ENCODE results near the gene RTP2.

The RTP2 gene

DNA sequence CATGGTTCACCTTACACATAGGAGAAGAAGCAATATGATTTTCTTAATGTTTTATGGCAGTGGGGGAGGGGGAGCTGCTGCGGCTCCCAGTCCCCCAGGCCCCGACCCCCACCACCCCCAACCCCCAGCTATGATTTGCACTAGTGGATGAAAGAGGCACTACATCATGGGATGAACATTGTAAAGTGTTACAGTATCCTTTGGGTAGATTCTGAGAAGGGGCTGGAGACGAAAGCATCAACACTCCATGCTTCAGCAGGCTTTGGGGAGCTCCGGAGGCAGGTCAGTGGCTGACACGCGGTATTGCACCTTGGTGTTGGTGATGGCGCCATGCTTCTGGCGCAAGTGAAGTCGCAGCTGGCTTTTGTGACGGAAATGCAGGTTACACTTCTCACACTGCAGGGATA is 19.9 kb upstream of the RTP2 start (continued):
- no peak for TF ChIP-seq IKZF3 (tag by site-specific recombination; IDR thresholded peaks at IDR 0.05)

DNA sequence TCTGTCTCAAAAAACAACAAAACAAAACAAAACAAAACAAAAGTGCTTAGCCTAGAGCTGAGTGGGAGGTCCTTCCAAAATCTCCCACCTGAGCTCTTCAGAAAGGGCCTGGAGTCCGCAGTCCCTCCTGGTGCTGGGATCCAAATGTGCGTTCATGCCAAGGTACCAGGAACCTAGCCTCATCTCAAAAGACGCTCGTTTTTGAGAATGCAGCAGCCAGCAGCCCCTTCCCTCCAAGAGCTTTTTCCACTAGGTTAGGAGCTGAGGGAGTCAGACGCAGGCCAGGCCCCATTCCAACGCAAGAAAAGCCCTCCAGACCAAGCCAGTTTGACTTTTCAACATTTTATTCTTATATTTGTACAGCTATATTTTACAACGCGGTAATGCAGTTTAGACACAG is 18.7 kb upstream of the RTP2 start:
- no peak overlapping the region for H3K4me3 ChIP-seq (ENCODE audit: low read depth, low read length)
- no peak overlapping the region for H3K27ac ChIP-seq (ENCODE audit: extremely low read depth, low read depth, low read length)
- TF ChIP-seq, protein P1, sequence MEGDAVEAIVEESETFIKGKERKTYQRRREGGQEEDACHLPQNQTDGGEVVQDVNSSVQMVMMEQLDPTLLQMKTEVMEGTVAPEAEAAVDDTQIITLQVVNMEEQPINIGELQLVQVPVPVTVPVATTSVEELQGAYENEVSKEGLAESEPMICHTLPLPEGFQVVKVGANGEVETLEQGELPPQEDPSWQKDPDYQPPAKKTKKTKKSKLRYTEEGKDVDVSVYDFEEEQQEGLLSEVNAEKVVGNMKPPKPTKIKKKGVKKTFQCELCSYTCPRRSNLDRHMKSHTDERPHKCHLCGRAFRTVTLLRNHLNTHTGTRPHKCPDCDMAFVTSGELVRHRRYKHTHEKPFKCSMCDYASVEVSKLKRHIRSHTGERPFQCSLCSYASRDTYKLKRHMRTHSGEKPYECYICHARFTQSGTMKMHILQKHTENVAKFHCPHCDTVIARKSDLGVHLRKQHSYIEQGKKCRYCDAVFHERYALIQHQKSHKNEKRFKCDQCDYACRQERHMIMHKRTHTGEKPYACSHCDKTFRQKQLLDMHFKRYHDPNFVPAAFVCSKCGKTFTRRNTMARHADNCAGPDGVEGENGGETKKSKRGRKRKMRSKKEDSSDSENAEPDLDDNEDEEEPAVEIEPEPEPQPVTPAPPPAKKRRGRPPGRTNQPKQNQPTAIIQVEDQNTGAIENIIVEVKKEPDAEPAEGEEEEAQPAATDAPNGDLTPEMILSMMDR (tag by site-specific recombination; IDR thresholded peaks at IDR 0.05), result no peak
- no peak for TF ChIP-seq ZNF585B (tag by site-specific recombination; IDR thresholded peaks at IDR 0.05)
- TF ChIP-seq, protein P2, sequence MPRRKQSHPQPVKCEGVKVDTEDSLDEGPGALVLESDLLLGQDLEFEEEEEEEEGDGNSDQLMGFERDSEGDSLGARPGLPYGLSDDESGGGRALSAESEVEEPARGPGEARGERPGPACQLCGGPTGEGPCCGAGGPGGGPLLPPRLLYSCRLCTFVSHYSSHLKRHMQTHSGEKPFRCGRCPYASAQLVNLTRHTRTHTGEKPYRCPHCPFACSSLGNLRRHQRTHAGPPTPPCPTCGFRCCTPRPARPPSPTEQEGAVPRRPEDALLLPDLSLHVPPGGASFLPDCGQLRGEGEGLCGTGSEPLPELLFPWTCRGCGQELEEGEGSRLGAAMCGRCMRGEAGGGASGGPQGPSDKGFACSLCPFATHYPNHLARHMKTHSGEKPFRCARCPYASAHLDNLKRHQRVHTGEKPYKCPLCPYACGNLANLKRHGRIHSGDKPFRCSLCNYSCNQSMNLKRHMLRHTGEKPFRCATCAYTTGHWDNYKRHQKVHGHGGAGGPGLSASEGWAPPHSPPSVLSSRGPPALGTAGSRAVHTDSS (tag by site-specific recombination; IDR thresholded peaks at IDR 0.05), result no peak
- ChIA-PET POLR2A (no interaction called here), CTCF (no interaction called here)
- H3K36me3 ChIP-seq (ENCODE audit: control insufficient read depth in 2 of 2, insufficient read depth in 1 of 2, low read length in 2 of 2), result peaks cover 0 to 44% of the 10 kb centered on the region in 2 experiments
- H3K9me3 ChIP-seq (ENCODE audit: control insufficient read depth, insufficient read depth, low read depth, low read length), result no peaks in the 10 kb centered on the region
- no peaks in the 10 kb centered on the region for H3K4me1 ChIP-seq (ENCODE audit: control insufficient read depth, insufficient read depth, low read length)

DNA sequence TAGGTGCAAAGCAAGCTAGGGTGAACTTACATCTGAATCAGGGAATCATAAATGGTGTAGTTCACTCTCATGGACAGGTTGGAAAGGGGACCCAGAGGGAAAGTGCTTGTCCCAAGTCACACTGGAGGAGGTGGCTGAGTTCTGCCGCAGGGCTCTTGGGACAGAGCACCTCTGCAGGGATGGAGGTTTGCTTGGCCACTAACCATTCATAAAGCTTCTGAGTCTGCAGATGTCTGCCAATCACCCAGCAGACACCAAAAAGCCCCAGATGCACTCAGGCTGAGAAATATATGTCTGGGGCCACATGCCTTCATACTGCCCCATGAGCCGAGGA is 17.9 kb upstream of the RTP2 start:
- ChIA-PET POLR2A (no interaction called here), CTCF (interaction anchor here (0.6 to 1.8 kb wide), 5 partner anchors 19 to 1883 kb away, joined by 3 to 12 read pairs (median 3); no protein-coding TSS in a partner anchor)
- Histone ChIP-seq H3K9me3 (ENCODE audit: control insufficient read depth, insufficient read depth, low read depth, low read length) (no peaks in the 10 kb centered on the region), H3K4me3 (ENCODE audit: low read depth, low read length) (no peak overlapping the region), H3K27ac (ENCODE audit: extremely low read depth, low read depth, low read length) (no peak overlapping the region), H3K4me1 (ENCODE audit: control insufficient read depth, insufficient read depth, low read length) (no peaks in the 10 kb centered on the region), H3K36me3 (ENCODE audit: control insufficient read depth in 2 of 2, insufficient read depth in 1 of 2, low read length in 2 of 2) (peaks cover 0 to 36% of the 10 kb centered on the region in 2 experiments)
- TF ChIP-seq, protein P3, sequence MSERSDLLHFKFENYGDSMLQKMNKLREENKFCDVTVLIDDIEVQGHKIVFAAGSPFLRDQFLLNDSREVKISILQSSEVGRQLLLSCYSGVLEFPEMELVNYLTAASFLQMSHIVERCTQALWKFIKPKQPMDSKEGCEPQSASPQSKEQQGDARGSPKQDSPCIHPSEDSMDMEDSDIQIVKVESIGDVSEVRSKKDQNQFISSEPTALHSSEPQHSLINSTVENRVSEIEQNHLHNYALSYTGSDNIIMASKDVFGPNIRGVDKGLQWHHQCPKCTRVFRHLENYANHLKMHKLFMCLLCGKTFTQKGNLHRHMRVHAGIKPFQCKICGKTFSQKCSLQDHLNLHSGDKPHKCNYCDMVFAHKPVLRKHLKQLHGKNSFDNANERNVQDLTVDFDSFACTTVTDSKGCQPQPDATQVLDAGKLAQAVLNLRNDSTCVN (tag by site-specific recombination; optimal IDR thresholded peaks at IDR 0.05), result no peak
- no peak for TF ChIP-seq ZNF37A (tag by site-specific recombination; IDR thresholded peaks at IDR 0.05)
- TF ChIP-seq HOXD13 (CRISPR knock-in tag; IDR thresholded peaks at IDR 0.05; ENCODE audit: borderline replicate concordance), result no peak
- no peak for TF ChIP-seq SCRT1 (tag by site-specific recombination; IDR thresholded peaks at IDR 0.05; ENCODE audit: borderline replicate concordance)
- TF ChIP-seq ZNF391 (tag by site-specific recombination; IDR thresholded peaks at IDR 0.05; ENCODE audit: borderline replicate concordance, low read depth), result no peak
- no peak for TF ChIP-seq ZNF214 (tag by site-specific recombination; IDR thresholded peaks at IDR 0.05; ENCODE audit: borderline replicate concordance)
- no peak for TF ChIP-seq EGR2 (tag by site-specific recombination; IDR thresholded peaks at IDR 0.05; ENCODE audit: low read depth)
- TF ChIP-seq ZNF76 (tag by site-specific recombination; IDR thresholded peaks at IDR 0.05; ENCODE audit: borderline replicate concordance, low read depth), result no peak
- TF ChIP-seq GLIS1 (tag by site-specific recombination; IDR thresholded peaks at IDR 0.05), result no peak
- no peak for TF ChIP-seq ZNF843 (tag by site-specific recombination; IDR thresholded peaks at IDR 0.05)
- no peak for TF ChIP-seq TRIM28 (IDR thresholded peaks at IDR 0.05; ENCODE audit: borderline replicate concordance, low read length)
- TF ChIP-seq, protein P2 (tag by site-specific recombination; IDR thresholded peaks at IDR 0.05), result no peak
- TF ChIP-seq ZNF311 (tag by site-specific recombination; IDR thresholded peaks at IDR 0.05; ENCODE audit: borderline replicate concordance), result no peak
- TF ChIP-seq, protein P4, sequence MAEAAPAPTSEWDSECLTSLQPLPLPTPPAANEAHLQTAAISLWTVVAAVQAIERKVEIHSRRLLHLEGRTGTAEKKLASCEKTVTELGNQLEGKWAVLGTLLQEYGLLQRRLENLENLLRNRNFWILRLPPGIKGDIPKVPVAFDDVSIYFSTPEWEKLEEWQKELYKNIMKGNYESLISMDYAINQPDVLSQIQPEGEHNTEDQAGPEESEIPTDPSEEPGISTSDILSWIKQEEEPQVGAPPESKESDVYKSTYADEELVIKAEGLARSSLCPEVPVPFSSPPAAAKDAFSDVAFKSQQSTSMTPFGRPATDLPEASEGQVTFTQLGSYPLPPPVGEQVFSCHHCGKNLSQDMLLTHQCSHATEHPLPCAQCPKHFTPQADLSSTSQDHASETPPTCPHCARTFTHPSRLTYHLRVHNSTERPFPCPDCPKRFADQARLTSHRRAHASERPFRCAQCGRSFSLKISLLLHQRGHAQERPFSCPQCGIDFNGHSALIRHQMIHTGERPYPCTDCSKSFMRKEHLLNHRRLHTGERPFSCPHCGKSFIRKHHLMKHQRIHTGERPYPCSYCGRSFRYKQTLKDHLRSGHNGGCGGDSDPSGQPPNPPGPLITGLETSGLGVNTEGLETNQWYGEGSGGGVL (tag by site-specific recombination; IDR thresholded peaks at IDR 0.05), result no peak
- TF ChIP-seq ZNF654 (tag by site-specific recombination; IDR thresholded peaks at IDR 0.05; ENCODE audit: low read depth), result no peak
